Tibial nerve (tissue), 4 donors: ENCODE data around the gene SLC25A4.
"Not testable (repeated sequence)": the region's sequence is repeated elsewhere in the genome, so short reads cannot be mapped to it uniquely, and the experiment has no call there.

ENCODE experiments used
- EP300 ChIP-seq, 2 donors: sonication (generic); formaldehyde crosslinking; IDR thresholded peaks; one replicate each; pipeline ENCODE4 v1.6.1; 2017; ENCODE audit warnings: antibody characterized with exemption in 2 of 2, mild to moderate bottlenecking in 1 of 2
- POLR2A ChIP-seq, 2 donors: fragments of 450-650 bp; IDR thresholded peaks; one replicate each; pipeline ENCODE4 v1.6.1; 2017; ENCODE audit warnings: antibody characterized with exemption in 2 of 2, mild to moderate bottlenecking in 2 of 2, moderate library complexity in 2 of 2
- TF ChIP-seq, protein P1 (sequence below), 5 experiments: fragments of 200-600 bp in 3 of 5; fragments of 450-650 bp in 2 of 5; sonication (generic) in 3 of 5; IDR thresholded peaks; one replicate each; pipeline ENCODE4 v1.5.1; 2016 to 2019; ENCODE audit warnings: antibody characterized with exemption in 5 of 5, mild to moderate bottlenecking in 3 of 5, moderate library complexity in 2 of 5

- TF ChIP-seq, protein P1, sequence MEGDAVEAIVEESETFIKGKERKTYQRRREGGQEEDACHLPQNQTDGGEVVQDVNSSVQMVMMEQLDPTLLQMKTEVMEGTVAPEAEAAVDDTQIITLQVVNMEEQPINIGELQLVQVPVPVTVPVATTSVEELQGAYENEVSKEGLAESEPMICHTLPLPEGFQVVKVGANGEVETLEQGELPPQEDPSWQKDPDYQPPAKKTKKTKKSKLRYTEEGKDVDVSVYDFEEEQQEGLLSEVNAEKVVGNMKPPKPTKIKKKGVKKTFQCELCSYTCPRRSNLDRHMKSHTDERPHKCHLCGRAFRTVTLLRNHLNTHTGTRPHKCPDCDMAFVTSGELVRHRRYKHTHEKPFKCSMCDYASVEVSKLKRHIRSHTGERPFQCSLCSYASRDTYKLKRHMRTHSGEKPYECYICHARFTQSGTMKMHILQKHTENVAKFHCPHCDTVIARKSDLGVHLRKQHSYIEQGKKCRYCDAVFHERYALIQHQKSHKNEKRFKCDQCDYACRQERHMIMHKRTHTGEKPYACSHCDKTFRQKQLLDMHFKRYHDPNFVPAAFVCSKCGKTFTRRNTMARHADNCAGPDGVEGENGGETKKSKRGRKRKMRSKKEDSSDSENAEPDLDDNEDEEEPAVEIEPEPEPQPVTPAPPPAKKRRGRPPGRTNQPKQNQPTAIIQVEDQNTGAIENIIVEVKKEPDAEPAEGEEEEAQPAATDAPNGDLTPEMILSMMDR (IDR thresholded peaks at IDR 0.05), result not testable (repeated sequence)
- not testable (repeated sequence) for TF ChIP-seq POLR2A, EP300 (IDR thresholded peaks at IDR 0.05)
Observed at GRCh38 chr4:185107574-185107973, 35.5 kb upstream of the SLC25A4 start.
